HG03280 (cell line): ENCODE results near the gene HCRTR1.

Source experiments
- ATAC-seq: cut with Tn5 transposase; IDR thresholded peaks from one replicate; pipeline ENCODE4 v1.9.1; 2021; ENCODE audit warnings: mild to moderate bottlenecking, moderate library complexity; ENCODE audit not compliant: unreplicated experiment

The HCRTR1 gene

DNA sequence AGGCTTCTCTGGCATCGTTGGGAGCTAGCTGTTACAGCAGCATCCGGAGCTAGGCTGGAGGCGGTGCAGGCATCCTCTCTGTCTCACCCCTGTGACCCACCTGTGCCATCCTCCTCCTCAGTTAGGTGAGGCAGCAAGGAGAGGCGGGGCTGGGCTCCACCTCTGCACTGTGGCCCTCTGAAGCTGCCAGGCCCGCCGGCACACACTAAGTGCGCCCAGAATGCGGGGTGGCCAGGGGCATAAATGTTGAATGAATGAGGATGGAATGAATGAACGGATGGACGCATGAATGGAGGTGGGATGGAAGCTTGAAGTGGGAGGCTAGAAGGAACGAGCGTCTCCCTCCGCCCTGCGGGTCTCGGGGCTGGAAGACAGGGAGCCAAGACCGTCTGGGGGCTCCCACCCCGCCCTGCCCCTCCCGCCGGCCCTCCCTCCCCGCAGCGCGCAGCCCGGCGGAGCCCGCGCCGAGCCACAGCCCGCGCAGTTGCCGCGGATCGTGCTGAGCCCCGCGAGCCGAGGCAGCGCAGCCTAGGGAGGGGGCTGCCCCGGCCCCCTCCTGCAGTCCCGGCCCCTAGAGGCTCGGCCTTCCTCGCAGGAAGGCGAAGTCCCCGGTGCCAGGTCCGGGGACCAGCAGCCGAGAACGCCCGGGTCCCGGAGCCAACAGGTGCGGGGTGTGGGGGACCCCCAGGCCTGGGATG lies at the start of gene HCRTR1:
HCRTR1 (plus strand) TSS at position 472 of the 698 bp plus-strand sequence. CDS start 1,504 bp downstream, outside the sequence.
- ATAC-seq, result no peak

DNA sequence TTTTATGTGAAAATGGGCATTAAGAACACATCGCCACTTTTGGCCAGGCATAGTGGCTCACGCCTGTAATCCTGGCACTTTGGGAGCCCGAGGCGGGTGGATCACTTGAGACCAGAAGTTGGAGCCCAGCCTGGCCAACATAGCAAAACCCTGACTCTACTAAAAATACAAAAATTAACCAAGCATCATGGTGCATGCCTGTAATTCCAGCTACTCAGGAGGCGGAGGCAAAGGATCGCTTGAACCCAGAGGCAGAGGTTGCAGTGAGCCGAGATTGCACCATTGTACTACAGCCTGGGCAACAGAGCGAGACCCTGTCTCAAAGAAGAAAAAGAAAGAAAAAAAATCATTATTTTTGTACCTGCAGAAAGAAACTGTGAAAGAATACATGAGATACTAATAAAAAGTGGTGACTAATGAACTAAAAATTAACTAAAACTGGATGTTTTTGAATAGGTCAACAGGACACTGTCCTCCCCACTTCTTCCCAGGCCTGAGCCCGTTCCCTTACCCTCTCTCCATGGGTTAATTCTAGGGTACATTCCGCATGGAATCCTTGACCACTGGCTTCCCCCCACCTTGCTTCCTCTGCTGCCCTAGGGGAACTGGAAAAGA lies 49.4 kb upstream of the HCRTR1 start:
- ATAC-seq, result no peak

DNA sequence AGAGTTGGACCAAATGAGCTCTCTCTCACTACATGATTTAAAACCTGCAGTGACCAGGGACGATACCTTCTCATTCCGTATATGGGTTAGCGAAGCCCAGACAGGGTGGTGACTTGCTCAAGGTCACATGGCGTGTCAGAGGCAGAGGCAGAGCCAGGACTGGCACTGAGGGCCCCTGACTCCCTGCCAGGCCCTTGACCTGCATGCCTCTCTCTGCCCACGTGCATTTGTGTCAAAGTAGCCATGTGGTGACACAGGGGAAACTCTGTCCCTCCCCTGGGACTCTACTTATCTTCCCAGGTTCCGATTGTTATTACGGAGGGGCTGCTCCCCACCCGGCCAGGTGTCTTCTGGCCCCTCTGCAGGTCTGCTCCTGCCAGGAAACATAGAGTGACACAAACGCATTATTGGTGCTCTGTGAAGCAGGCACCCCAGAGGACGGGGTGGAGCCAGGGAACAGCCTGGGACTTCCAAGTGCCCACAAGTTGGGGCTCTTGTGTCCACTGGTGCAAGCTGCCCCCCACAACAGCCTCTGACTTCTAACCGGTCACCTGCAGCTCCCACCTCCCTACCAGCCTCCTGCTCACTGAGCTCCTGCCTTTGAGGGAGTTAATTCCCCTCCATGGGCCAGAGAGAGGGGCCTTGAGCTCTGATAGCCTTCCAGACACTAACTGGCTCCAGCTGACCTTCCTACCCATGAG lies 48.4 kb upstream of the HCRTR1 start:
- ATAC-seq, result no peak

GRCh38 chr1:31569596-31570173 lies 47.8 kb upstream of the HCRTR1 start:
- ATAC-seq, result no peak

DNA sequence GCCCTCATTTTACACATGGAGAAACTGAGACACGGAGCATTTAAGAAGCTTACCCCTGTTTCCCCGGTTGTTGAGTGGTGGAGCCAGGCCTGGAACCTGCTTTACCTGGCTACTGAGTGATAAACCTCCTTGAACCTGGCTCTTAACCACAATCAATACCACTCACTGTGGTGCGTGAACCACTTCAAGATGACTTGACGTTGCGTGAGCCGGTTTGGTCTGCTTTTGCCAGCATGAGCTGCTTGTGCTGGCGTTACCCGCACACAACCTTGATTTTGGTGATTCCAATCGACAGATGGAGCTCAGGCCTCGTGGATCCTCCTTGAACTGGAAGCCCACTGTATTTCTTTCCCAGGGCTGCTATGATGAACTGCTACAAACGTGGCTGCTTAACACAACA lies 47.3 kb upstream of the HCRTR1 start:
- no peak for ATAC-seq

DNA sequence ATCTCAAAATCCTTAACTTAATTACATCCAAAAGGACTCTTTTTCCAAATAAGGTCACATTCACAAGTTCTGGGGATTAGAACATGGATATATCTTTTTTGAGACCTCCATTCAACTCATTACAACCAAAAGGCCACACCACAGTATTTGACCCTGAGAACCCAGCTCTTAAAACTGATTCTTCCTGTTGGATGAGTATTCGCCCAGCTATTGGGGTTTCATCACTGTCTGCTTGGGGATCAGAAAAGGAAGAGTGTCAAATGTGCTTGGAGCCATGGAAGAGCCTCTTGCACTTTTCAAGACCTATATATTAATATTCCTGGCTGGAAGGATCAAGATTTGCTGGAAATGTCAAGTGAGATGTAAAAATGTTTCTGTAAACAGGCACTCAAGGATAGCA lies 46.6 kb upstream of the HCRTR1 start:
- no peak for ATAC-seq

DNA sequence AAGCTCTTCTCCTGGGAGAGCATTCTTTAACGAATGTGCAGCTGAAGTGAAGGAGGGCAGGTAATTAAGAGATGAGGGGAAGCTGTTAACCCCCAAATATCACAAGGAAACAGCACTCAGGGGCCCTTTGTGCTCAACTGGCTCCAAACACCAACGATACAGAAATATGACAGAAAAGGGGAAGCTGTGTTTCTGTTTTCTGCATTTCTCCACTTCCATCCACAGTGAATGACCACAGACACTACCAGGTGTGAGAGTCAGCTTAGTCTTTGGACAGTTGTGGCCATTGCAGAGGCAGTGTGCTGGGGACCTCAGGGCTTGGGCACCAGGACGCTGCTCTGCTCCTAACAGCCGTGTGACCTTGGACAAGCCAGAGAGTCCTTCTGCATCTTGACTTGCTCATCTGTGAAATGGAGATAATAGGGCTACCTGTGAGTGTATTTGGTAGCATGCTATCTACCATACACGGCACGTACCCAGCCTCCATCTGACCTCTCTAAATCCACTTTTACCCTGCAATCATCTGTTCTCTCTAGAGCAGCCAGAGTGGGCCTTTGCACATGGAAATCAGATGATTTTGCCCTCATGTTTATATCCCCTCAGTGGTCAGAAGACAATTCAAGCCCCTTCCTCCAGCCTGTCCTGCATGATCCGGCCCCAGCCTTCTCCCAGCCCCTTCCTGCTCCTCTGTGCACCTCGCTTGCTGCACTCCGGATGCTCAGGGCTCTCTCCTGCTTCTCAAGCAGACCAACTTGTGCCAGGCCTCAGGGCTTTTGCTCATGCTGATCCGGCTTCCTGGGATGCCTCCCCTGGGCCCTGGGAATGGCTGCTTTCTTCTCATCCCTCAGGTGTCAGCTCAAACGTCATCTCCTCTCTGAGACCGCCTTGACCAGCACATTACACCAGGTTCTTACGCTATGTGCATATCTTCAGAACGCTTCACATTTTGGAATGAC lies 45.9 kb upstream of the HCRTR1 start:
- ATAC-seq, result no peak

- no peak for ATAC-seq
Measured at GRCh38 chr1:31572323-31573104, 45.0 kb upstream of the HCRTR1 start.

DNA sequence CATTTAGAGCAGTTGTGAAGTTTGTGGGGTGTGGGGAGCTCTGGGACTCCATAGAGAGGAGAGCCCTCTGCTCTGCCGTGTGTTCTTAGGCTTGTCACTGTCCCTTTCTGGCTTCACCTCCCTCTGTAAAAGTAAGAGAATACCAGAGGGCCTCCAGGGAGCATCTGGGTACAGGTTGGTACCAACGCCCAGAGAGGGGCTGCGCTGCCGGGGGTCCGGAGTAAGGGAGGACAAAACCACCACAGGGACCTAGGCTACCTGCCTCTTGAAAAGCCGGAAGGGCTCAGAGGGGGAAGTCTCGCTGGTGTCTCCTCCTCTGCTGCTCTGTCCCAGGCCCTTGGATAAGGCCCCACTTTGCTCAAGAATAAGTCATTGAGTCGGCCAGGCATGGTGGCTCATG lies 44.2 kb upstream of the HCRTR1 start:
- ATAC-seq, result no peak

DNA sequence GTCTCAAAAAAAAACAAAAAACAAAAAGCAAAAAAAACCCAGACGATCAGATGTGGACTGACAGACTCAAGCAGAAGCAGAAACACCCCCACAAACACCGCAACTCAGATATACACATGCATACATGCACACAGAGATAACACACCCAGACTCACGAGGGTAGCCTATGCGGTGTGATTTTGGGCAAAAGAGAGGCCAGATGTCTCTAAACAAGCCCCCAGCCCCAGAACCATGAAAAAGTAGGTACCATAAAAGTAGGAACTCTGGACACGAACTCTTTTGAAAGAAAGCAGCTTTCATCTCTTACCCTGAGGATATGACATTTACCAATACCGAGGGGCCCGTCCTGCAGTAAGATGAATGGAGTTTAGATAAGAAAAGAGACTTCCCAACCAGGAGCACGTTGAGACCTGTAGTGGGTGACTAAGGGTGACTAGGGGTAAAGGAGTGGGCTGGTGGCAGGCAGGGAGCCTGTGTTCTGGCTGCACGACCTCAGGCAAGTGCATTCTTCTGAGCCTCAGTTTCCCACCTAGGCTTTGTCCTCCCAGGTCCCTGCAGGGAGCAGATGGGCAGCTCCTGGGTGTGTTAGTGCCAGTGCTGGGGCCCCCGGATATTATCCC lies 42.6 kb upstream of the HCRTR1 start:
- ATAC-seq, result no peak

DNA sequence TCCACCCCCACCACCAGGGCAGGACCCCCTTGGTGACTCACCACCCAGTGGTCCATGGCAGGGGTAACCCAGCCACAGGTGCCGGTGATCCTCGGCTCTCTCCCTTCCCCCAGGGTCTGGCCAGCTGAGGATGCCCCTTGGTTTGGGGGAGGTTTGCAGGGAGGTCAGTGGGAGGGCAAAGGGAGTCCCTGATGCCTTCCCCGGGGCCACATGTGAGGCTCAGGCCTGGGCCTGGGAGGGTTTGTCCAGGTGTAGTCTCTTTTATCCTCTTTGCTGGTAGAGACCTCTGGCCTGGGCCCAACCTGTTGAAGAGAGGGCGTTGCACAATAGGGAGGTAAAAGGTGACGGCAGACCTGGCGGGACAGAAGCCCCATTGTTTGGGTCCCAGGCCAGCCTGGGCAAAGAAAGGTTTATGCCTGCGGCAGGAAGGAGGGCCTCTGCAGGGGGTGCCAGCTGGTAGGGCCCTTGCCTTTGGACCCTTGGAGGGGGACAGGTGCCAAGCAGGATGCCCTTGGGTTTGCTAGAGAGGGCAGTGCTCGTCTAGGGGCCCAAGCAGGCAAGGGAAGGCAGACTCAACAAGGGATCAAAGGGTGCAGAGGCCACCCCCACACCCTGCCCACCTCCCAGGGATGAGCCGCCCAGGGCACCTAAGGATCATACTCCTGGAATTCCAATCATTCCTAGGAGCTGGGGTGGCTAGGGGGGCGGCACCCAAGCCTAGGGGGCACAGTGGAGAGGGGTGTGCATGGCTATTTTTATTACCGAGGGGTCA lies 41.9 kb upstream of the HCRTR1 start:
- no peak for ATAC-seq

DNA sequence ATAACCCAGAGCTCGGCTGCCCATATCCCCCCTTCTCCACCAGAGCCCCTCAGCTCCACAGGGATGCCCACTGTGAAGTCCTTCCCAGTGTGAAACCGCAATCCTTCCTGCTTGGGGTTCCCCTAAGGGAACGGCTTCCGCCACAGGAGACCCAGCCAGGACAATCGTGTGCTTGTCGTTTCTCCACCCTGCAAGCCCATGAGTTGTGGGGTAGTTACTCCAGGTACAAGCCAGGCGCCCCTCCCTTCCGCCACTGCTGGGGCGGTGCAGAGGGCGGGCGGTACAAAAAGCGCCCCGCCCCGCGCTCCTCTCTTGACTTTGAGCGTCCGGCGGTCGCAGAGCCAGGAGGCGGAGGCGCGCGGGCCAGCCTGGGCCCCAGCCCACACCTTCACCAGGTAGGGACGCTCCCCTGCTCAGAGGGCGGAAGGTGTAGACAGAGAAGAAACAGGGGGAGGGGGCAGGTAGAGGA lies 41.3 kb upstream of the HCRTR1 start, which contains the start of gene TINAGL1:
TINAGL1 (plus strand) TSS at position 315 of the 469 bp plus-strand sequence. CDS start 634 bp downstream, outside the sequence.
- no peak for ATAC-seq

- no peak for ATAC-seq
Measured at GRCh38 chr1:31576743-31577455, 40.6 kb upstream of the HCRTR1 start.

- ATAC-seq, result no peak
Measured at GRCh38 chr1:31577515-31578192, 39.8 kb upstream of the HCRTR1 start.

DNA sequence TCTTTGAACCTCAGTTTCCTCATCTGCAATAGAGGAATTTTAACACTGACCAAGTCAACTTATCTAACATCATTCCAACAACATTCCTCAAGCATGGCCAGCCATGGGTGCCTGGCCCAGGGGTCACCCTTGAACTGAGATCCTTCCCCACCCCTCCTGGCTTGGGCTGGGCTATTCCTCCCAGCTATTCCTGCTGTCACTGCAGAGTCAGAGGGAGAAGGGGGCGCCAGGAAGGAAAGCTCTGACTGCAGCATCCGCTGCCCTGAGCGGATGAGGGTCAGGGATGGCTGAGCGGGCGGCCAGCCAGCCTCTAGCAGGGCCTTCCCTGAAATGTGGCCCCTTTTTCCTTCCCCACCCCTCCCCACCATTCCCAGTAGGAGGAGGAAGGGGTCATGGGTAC lies 38.1 kb upstream of the HCRTR1 start:
- no peak for ATAC-seq

GRCh38 chr1:31580513-31580870 lies 37.0 kb upstream of the HCRTR1 start:
- ATAC-seq, result no peak

- ATAC-seq, result no peak
Measured at GRCh38 chr1:31580891-31581603, 36.4 kb upstream of the HCRTR1 start.
